Raji (cell line): Measurements from ENCODE around the gene RIOK2.

ENCODE experiments used
- POLR2A ChIP-seq: IDR thresholded peaks from 2 replicates; pipeline ENCODE4 v1.6.1; 2011; ENCODE audit warnings: low read depth, low read length, control low read depth; ENCODE audit not compliant: insufficient read depth

The RIOK2 gene

DNA sequence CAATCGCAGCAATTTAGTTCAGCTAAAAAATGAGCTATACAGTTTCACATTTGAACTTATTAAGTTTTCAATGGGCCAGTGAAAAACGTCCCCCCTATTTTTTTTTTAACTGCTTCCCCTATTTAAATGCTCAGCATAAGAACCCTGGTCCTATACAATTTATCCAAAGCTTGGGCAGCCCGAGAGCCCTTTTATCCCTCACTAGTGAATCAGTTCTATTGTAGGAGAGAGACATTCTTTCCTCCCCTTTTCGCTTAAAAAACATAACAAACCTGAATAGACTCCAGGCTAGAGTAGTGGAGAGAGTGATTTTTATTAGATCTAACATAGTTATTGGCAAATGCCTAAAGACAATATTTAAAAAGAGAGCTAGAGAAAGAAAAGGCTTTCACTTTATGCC lies 42.0 kb downstream of the RIOK2 start:
- no peak for TF ChIP-seq POLR2A

DNA sequence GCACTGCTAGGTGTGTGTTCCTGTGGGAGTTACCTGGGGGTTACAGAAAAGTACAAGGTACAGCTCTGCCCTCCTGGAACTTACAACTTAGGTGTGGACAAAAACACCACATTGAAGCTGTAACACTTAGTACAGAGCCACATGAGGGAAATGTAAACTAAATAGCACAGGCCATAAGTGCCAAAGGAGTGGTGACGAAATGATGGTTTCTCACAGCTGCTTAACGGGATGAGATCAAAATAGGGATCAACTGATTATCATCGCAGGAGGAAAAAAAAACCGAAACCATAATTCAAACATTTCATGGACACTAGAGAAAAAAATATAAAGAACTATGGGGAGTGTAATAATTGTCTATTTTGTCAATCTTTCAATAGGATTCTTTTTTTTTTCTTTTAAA lies 46.6 kb downstream of the RIOK2 start:
- no peak for TF ChIP-seq POLR2A

DNA sequence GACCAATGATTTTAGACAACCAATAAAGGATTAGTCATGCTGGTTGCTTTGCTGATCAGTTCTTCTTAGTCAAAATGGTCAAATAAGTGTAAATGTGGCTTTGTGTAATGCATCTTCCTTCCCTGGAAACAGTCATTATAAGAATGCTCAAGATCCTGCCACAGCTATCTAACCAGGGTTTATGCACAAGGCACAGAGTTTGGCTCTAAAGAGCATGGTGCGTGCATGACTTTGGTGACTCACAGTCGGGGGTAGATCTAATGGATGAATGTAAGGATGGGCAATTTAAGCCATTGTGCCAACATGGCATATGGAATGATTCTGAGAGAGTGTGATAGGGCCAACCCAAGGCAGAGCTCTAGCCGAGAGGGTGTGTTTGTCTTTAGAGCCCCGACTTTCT lies 47.2 kb downstream of the RIOK2 start:
- TF ChIP-seq POLR2A = no peak

DNA sequence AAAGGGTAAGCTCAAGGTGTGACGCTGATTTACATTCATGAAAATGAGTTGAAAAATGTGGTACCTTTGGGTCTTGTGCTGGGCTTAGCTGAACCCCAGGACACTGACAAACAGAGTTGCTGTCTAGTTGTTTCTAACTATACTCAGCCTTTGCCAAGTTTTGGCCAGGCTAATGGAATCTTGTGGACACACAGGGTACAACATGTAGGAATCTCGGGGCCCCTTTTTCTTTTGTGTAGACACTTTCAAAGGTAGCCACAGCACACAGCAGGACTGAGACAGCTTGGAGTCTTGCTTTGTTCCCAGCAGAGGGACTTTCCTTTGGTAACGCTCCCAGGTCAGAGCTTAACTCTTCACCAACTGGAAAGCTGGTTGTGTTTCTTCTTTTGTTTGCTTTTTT lies 48.4 kb downstream of the RIOK2 start:
- no peak for TF ChIP-seq POLR2A

DNA sequence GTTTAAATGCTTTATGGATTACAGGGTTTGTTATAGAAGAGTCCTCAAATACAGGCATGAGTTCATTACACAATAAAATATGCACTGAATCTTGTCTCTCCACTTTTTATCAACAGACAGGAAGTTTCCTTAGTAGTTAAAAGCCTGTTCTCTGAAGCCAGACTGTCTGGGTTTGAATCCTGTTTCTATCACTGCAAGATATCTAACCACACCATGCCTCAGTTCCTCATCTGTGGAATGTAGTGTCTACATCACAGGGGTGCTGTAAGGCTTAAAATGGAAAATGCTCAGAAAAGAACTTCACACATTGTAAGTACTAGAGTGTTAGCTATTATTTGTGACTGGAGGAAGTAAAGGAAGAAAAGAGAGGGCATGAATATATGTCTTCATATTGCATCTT lies 49.9 kb downstream of the RIOK2 start:
- TF ChIP-seq POLR2A = no peak

DNA sequence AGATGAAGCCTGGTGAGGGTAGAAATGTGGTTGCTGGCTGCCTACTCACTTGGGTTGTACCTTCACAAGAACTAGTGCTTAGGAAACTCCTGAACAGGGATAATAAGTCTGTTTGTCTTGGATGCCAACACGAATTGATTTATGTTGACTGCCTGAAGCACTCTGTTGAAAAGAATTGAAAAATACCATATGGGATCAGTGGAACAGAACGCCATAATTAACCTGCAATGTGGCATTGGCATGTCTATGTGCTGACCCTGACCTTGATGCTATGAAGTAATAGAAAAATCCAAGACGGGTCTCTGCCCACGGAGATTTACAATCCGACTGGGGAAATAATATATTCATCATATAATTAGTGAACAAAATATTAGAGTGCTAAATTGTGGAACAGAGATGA lies 51.1 kb downstream of the RIOK2 start:
- no peak for TF ChIP-seq POLR2A

DNA sequence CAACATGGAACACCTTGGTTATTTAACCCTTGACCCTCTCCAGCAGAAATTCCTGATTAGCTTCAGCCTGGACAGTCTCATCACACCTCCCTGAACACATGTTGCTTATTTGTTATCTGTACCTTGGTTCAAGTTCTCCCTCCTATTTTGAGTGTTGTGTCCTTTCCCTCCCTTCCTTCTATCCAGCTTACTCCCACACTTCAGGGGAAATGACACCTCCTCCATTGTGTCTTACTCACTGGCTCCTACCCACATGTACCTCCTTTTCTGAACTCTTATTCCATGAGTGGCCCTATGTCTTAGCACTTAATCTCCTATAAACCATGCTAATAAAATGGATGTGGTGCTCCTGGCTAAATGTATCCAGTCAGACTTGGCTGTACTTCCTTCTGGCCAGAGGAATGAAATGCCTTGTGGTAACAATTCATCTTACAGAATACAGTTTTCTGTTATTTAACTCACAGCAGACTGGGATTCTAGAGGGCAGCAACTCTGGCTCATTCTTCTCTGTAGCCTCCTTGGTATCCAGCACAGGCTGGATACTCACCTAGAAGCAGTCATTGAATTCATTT lies 51.8 kb downstream of the RIOK2 start:
- no peak for TF ChIP-seq POLR2A

DNA sequence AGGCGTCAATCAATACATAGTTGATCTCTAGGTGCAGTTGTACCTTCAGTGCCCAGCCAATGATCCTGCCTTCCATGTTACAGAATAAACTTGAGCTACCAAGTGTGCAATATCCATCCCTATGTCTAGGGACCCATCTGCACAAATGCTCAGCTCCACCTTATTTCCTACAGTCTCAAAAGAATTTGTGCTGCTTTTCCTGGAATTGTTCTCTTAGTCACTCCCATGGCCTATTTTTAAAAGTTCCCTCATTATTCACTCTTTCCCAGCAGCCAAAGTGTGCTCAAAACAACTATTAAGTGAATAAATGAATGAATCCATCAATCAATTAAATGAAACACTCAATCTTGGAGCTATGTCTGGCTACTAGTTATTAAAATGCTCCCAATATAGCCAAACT lies 55.3 kb downstream of the RIOK2 start:
- TF ChIP-seq POLR2A = no peak

DNA sequence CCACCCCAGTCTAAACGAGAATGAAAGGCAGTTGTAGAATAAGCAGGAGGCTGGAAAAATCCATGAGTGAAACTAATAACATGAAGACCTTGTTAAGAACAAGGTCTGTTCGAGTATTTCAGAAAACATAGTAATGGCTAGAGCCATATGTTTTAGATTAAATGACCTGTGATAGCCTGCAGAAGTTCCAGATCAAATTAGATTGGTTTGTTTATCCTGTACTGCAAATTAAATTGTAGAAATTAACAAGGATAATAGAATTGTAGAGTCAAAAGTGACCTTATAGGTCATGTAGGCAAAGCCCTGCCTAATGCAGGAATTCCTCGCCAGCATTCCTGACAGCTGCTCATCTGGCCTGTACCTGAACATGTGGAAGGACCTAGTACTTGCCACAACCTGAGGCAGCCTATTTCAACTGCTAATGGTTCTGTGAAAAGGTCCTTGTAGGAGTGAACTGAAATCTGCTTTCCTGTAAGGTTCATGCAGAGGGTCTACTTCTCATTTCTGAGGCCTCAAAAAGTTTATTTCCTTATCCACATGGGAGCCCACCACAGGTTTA lies 57.8 kb downstream of the RIOK2 start:
- TF ChIP-seq POLR2A = no peak

DNA sequence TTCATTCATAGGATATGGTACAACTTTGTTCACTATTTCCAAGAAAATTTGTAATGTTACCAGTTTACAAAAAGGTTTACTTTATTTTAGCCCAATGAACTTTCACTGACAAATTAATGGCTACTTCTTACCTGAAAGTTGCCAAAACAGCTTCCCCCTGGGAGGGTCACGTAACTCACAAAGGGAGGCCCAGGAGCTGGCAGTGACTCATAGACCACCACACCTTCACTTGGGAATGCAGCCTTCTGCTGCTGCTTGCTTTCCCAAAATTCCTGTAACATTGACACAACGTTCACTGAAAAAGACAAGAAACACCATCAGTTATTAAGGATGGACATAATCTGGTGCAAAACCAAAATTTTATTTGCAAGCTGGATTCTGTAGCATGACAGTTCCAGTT lies 58.7 kb downstream of the RIOK2 start:
- TF ChIP-seq POLR2A = no peak

DNA sequence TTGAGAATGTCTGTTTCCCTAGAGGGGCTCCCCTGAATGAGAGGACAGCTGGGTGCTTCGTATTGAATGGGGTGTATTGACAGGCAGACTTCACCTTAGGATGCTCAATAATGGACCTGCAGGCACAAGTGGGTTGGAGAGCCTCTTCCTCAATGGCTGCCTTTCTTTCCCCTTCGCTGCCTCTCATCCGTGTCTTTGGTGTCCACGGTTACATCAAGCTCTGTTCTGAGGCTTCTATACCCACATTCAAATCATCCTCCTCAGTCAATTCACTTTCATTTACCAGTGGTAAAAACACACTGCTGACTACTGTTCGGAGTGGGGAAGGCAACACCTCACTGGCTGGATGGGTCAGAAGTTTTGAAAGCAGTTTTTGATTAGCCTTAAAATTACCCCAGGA lies 61.2 kb downstream of the RIOK2 start:
- TF ChIP-seq POLR2A = no peak

DNA sequence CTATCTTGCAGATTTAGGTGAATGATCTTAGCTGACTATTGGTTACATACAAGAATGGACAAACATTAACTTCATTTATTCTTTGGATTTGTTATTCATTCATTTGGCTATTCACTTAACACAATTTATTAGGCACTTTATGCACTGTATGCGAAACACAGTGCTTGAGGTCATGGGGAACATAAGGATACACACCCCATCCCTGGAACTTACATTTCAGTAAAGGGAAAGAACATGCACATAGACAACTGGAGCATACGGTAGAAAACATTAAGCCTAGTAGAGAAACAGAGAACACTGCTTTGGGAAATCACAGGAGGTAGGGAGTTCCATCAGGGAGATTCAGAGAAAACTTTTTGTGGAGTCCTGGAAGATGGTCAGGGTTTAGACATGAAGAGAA lies 62.9 kb downstream of the RIOK2 start:
- no peak for TF ChIP-seq POLR2A

DNA sequence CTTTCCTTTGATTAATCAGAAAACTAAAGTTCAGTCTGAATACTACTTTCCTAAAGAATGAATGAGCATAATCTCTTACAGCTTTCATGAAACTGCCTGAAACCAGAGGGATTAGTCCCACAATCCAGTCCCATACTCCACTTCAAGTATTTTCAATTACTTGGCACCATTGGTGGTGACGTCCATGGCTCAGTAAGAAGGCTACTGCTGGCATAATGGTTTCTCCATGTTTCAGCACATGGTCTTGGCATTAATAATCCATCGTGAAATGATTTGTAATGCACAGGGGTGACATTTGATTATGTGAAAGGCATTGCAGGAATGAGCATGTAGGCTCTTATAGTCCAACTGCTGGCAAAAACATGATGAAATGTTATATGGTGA lies 64.0 kb downstream of the RIOK2 start:
- no peak for TF ChIP-seq POLR2A

DNA sequence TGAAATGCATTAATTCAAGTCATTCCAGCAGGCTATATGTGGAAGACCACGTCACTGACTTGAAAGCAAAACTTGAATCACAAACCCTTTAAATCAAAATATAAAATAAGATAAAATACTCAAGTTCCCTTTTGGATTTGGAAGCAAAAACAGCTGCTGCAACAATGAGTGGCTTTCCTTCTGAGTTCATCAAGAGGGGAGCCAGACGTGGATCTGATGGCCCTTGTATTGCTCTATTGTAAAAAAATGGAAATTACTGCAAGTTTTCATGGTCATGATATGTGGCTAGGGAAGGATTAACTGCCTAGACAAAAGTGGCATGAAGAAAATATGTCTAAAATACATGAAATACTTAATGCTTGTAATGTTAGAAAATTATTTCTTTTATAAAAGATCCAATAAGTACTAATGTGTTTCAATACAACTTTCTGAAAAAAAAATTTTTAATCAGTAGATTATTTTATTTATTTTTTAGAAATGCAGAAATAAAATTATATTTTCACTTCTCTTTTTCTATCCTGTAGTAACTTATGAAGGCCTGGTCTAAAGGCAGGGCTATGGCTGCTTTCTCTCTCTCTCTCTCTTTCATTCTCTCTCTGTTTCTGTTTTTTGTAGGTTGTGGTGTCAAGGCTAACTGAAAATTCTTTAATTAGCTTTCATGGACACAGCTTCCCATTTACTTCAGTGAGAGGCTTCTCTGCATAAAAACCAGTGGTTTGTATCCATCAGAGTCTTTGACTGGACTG lies 64.6 kb downstream of the RIOK2 start:
- no peak for TF ChIP-seq POLR2A

DNA sequence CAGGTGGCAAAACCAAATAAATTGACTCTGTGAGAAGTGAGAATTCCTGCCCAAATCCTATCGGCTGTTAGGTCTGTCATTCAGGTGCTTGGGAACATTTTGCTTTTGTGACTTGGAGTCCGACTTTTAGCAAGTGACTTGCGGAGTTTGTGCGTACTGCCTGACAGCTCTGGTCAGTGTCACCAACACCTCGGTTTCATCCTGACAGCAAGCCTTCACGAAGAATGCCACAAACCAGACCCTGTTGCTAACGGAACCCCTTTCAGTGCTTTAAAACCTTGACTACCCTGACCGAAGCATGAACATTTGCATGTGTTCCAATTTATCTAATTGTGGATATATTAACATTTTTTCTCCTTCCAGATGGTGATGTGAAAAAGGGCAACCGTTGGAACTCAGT lies 67.1 kb downstream of the RIOK2 start:
- no peak for TF ChIP-seq POLR2A

DNA sequence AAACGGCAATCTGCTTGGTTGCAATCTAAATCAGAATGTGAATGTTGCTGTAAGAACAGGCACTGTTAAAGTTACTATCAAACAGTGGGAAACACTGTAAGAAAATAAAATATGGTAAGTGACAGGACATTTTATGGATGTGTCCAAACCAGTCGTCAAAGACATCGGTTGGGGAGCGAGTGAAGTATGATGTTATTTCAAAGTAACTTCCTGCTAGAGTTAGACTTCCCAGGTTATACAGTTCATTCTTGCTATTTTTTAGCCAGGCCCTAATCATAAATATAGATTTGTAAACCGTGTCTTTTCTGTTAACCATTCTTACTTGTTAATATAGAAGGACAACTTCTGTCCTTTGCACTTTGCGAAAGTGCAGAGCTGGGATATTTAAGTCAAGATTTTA lies 70.8 kb downstream of the RIOK2 start:
- no peak for TF ChIP-seq POLR2A

DNA sequence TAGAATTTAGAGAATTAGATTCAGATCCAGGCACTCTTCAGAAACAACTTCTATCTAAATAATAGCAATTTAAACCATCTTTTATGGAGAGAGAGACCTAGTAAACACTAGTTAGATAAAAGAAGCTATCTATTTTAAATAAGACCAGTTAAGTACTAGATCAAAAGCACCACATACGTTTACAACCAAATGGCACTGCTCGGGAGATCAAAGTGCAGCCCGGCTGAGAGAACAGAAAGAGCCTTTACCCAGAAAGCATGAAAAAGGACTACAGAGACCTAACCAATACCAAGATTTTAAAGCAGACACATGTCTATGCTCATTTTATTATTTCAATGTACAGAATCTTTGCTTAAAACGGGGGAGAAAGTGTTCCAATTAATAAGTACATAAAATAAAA lies 71.4 kb downstream of the RIOK2 start:
- TF ChIP-seq POLR2A = no peak
